SK-N-SH (cell line): ENCODE results near the gene GMPR.

Experiments
- CTCF ChIP-seq: fragments of 200-600 bp; sonication (generic); IDR thresholded peaks from 2 replicates; pipeline ENCODE4 v1.6.1; 2017; ENCODE audit warnings: antibody characterized with exemption, mild to moderate bottlenecking, moderate library complexity
- EP300 ChIP-seq, 2 experiments: IDR thresholded peaks; 2 replicates each; pipeline versions ENCODE4 v1.4.0 to v1.6.1; 2012; ENCODE audit warnings: borderline replicate concordance in 1 of 2, low read depth in 1 of 2, low read length in 1 of 2
- GATA2 ChIP-seq: sonication (generic); formaldehyde crosslinking; IDR thresholded peaks from 2 replicates; pipeline ENCODE4 v1.5.0; 2020; ENCODE audit warnings: mild to moderate bottlenecking, missing genetic modification reagents
- MAX ChIP-seq: IDR thresholded peaks from 2 replicates; pipeline ENCODE4 v1.4.0; 2012; ENCODE audit warnings: low read depth
- NFIC ChIP-seq: IDR thresholded peaks from 2 replicates; pipeline ENCODE4 v1.4.0; 2012; ENCODE audit warnings: borderline replicate concordance
- SMC3 ChIP-seq: IDR thresholded peaks from 2 replicates; pipeline ENCODE4 v1.6.1; 2012; ENCODE audit warnings: low read depth, low read length, improper control_type of control experiment

DNA sequence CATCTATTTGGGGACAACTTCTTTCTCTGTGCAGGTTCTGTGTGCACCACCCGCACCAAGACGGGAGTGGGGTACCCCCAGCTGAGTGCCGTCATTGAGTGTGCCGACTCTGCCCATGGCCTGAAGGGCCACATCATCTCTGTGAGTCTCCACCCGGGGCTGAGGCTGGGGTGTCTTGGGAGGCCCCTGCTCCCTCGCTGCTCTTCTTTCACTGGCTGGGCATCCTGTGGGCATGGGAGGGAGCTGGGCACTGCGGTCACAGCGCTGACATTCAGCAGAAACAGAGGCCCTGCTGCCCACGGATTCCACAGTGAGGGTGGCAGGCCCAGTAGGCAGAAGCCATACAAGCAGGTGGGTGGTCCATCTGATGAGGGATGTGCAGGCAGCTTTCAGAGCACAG lies 40.4 kb downstream of the GMPR start:
- TF ChIP-seq CTCF (no peak), MAX (no peak), NFIC (no peak), SMC3 (no peak), GATA2 (CRISPR knock-in tag) (no peak), EP300 (IDR thresholded peaks at IDR 0.05; ENCODE audit: borderline replicate concordance in 1 of 2, low read depth in 1 of 2, low read length in 1 of 2) (no peak)
